ENCODE results near the gene KCNMA1.

KCNMA1 gene

DNA sequence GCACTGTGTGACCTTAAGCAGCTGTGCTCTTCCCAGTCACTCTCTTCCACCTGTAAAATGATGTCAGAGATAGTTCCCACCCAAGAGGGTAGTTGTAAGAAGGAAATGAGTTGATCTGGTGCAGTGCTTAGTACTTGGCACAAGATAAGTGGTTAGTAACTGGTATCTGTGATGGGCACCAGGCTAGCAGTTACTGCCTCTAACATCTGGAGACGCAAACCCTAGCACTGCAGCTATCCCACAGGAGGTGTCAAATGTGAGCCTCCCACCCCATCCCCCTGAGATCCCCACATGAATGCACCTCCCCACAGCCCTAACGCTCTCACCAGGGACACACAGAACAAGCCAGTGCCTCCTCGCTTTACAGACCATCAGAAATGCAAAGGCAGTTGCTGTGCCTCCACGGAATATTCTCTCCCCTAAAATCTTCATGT is 72.0 kb downstream of the KCNMA1 start:
- DNase-seq (ENCODE audit: insufficient read length, low spot score) = no peak
- no peak for FAIRE-seq
- TF ChIP-seq, protein P1, sequence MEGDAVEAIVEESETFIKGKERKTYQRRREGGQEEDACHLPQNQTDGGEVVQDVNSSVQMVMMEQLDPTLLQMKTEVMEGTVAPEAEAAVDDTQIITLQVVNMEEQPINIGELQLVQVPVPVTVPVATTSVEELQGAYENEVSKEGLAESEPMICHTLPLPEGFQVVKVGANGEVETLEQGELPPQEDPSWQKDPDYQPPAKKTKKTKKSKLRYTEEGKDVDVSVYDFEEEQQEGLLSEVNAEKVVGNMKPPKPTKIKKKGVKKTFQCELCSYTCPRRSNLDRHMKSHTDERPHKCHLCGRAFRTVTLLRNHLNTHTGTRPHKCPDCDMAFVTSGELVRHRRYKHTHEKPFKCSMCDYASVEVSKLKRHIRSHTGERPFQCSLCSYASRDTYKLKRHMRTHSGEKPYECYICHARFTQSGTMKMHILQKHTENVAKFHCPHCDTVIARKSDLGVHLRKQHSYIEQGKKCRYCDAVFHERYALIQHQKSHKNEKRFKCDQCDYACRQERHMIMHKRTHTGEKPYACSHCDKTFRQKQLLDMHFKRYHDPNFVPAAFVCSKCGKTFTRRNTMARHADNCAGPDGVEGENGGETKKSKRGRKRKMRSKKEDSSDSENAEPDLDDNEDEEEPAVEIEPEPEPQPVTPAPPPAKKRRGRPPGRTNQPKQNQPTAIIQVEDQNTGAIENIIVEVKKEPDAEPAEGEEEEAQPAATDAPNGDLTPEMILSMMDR (IDR thresholded peaks at IDR 0.05; ENCODE audit: insufficient read depth, missing control alignments) = no peak

GRCh38 chr10:77564731-77565589 is 72.6 kb downstream of the KCNMA1 start:
- TF ChIP-seq, protein P1 (IDR thresholded peaks at IDR 0.05; ENCODE audit: insufficient read depth, missing control alignments) = no peak
- FAIRE-seq = no peak
- DNase-seq (ENCODE audit: insufficient read length, low spot score) = no peak

DNA sequence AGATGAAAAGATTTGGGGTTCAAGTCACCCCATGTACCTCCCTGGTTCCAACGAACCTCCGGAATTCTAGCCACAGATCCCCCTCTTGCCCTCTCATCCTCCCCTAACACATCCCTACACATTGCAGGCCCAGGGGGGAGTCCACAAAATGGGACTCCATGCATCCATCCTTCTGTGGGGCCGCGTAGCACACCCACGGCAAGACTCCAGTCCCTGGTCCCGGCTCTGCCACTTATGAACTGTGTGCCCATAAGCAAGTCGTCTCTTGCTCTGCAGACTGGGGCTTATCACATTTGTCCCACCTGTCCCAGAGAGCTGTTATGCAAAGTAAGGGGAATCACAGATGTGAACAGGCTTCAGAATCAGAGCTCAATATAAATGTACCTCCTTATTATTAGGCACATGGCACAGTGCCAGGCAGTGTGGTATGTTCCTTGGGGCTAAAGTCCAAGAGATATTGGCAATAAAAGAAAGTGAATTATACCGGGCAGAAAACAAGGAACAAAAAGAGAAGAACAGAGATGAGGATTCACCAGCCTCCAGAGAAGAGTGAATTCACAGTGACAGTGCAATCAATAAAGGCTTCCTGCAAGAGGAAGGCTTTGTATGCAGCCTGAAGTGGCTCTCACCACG is 73.9 kb downstream of the KCNMA1 start:
- FAIRE-seq = no peak
- DNase-seq (ENCODE audit: insufficient read length, low spot score) = no peak
- TF ChIP-seq, protein P1 (IDR thresholded peaks at IDR 0.05; ENCODE audit: insufficient read depth, missing control alignments) = no peak

DNA sequence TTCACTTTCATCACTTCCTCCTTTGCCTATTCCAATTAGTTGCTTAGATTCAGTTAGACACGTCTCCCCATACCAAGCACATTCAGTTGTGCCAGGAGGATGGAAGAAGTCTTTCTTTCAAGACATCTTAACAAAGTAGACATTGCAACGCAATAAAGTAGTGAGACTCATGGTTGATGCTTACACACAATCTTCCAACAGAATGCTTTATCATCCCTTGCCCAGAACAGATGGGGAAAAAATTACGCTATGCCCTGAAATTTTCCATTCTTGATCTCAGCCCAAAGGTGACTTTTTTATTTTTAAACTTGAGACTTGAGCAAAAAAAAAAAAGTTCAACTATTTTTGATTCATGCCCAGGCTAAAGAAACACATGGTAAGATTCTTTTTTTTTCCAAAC is 74.9 kb downstream of the KCNMA1 start:
- DNase-seq (ENCODE audit: insufficient read length, low spot score) = no peak
- TF ChIP-seq, protein P1 (IDR thresholded peaks at IDR 0.05; ENCODE audit: insufficient read depth, missing control alignments) = no peak
- FAIRE-seq = no peak

DNA sequence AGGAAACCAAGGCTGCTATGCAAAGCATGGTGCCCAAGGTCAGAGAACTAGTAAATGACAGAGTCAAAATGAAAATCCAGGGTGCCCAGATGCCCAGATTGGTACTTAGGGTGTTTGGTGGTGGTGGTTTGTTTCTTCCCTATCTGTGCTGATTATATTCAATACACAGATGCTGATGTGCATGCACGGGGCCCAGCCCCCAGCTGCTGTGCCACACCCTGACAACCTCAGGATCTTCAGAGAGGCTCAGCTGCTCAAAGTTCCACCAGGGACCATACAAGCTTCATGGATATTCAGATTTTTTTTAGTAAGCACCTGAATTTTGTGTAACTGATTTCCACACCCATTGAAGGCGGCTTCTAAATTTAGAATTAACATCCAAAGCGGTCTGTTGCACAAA is 75.6 kb downstream of the KCNMA1 start:
- TF ChIP-seq, protein P1 (IDR thresholded peaks at IDR 0.05; ENCODE audit: insufficient read depth, missing control alignments) = no peak
- FAIRE-seq (no peak), DNase-seq (ENCODE audit: insufficient read length, low spot score) (no peak)

GRCh38 chr10:77560471-77560870 is 77.1 kb downstream of the KCNMA1 start:
- DNase-seq (ENCODE audit: insufficient read length, low spot score) (no peak), FAIRE-seq (no peak)
- TF ChIP-seq, protein P1 (IDR thresholded peaks at IDR 0.05; ENCODE audit: insufficient read depth, missing control alignments) = no peak

GRCh38 chr10:77560052-77560451 is 77.6 kb downstream of the KCNMA1 start:
- FAIRE-seq (no peak), DNase-seq (ENCODE audit: insufficient read length, low spot score) (no peak)
- TF ChIP-seq, protein P1 (IDR thresholded peaks at IDR 0.05; ENCODE audit: insufficient read depth, missing control alignments) = no peak

Data from D721Med (cell line).